ENCODE measurements around the gene CCNH.

DNA sequence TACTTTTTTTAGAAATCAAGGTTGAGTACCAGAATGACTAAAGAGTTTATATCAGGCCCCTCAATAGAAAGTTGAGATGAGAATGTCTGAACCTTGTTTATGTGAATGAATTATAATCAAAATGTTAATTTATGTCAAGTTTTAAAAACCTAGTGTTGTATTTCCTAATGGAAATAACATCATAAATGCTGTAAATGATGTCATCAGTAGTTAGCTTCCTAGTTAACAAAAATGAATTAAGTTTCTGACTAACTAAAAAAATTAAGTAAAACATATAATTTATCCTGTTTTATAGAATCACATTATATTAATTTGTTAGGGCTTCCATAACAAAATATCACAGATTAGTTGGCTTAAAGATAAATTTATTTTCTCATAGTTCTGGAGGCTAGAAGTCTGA lies 45.0 kb upstream of the CCNH start:
- TF ChIP-seq, protein P1, sequence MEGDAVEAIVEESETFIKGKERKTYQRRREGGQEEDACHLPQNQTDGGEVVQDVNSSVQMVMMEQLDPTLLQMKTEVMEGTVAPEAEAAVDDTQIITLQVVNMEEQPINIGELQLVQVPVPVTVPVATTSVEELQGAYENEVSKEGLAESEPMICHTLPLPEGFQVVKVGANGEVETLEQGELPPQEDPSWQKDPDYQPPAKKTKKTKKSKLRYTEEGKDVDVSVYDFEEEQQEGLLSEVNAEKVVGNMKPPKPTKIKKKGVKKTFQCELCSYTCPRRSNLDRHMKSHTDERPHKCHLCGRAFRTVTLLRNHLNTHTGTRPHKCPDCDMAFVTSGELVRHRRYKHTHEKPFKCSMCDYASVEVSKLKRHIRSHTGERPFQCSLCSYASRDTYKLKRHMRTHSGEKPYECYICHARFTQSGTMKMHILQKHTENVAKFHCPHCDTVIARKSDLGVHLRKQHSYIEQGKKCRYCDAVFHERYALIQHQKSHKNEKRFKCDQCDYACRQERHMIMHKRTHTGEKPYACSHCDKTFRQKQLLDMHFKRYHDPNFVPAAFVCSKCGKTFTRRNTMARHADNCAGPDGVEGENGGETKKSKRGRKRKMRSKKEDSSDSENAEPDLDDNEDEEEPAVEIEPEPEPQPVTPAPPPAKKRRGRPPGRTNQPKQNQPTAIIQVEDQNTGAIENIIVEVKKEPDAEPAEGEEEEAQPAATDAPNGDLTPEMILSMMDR (conservative IDR thresholded peaks at IDR 0.05) = no peak
- no peak for TF ChIP-seq ZFX (IDR thresholded peaks at IDR 0.05)
